ENCODE results near the gene MYH9. TPM values are rescaled to one million over a fixed set of nuclear protein-coding genes. Genes with fewer than 3 reads are reported as not detected.

Gene MYH9
- total and polyA plus RNA-seq, 4 donors: 32.3 to 150 (median 98.7) TPM

DNA sequence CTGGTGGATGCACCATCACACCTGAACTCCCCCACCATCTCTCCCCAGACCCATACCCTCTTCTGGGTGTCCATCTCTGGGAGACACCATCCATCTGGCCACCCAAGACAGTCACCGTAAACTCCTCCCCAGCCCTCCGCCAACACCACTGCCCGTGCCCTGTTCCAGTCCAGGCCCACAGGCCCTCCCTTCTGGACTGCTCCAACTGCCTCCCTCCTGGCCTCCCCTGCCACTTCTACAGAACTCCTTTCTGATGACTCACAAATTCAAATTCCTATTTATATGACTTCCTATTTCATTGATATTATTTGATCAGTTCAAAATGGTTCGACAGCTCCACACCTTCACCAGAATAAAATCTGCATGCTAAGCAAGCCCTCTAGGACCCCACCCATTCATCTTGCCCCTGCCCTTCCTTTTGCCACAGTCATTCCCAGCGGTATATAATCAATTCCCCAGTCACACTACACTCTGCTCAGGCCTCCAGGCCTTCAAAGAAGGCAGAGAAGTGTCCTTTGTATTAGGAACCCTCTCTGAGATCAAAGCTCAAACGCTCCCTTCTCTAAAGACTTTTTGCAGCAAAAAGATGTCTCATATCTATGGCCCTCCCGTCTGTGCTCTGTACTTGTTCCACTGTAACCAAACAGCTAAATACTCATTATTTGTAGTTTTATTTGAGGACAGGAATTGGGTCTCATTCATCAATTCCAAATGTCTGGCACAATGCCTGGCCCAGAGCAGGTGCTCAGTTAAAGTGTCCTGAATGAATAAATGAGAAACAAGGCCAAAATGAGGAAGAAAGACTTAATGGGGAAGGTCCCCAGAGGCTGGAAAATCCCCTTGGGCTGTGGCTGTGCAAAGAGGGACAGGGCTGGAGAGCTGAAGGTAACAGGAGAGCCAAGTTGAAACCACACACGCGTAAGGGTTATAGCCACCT is 29.0 kb downstream of the MYH9 start:
- Histone ChIP-seq H3K4me1 (ENCODE audit: control insufficient read depth in 4 of 4, insufficient read depth in 4 of 4, low read length in 3 of 4) (peaks cover 25 to 72% (median 57%) of the 10 kb centered on the region in 4 donors), H3K4me3 (ENCODE audit: low read depth in 1 of 3, low read length in 3 of 3) (no peak overlapping the region), H3K27me3 (ENCODE audit: control insufficient read depth in 4 of 4, insufficient read depth in 4 of 4, low read length in 3 of 4) (no peaks in the 10 kb centered on the region), H3K9me3 (ENCODE audit: control insufficient read depth in 4 of 4, low read length in 3 of 4) (no peaks in the 10 kb centered on the region), H3K36me3 (ENCODE audit: control insufficient read depth in 4 of 4, insufficient read depth in 3 of 4, low read depth in 1 of 4, low read length in 3 of 4) (no peaks in the 10 kb centered on the region), H3K27ac (ENCODE audit: low read depth in 1 of 2, low read length in 2 of 2) (peak overlapping the region; percentile 31 to 57), H3K9ac (ENCODE audit: low read depth in 1 of 2, low read length in 2 of 2) (no peak overlapping the region)
- WGBS: 77% methylated on average over 9 of the region's 9 CpGs
- TF ChIP-seq RAD21 (IDR thresholded peaks at IDR 0.05) (no peak), TAF1 (conservative IDR thresholded peaks at IDR 0.05) (no peak), HNF4G (IDR thresholded peaks at IDR 0.05) (no peak), HNF4A (conservative IDR thresholded peaks at IDR 0.05) (no peak), NR2F2 (IDR thresholded peaks at IDR 0.05) (no peak), FOXA1 (IDR thresholded peaks at IDR 0.05) (no peak), FOXA2 (IDR thresholded peaks at IDR 0.05) (no peak), SP1 (IDR thresholded peaks at IDR 0.05) (no peak), YY1 (IDR thresholded peaks at IDR 0.05) (no peak), JUND (IDR thresholded peaks at IDR 0.05) (no peak)
- TF ChIP-seq, protein P1, sequence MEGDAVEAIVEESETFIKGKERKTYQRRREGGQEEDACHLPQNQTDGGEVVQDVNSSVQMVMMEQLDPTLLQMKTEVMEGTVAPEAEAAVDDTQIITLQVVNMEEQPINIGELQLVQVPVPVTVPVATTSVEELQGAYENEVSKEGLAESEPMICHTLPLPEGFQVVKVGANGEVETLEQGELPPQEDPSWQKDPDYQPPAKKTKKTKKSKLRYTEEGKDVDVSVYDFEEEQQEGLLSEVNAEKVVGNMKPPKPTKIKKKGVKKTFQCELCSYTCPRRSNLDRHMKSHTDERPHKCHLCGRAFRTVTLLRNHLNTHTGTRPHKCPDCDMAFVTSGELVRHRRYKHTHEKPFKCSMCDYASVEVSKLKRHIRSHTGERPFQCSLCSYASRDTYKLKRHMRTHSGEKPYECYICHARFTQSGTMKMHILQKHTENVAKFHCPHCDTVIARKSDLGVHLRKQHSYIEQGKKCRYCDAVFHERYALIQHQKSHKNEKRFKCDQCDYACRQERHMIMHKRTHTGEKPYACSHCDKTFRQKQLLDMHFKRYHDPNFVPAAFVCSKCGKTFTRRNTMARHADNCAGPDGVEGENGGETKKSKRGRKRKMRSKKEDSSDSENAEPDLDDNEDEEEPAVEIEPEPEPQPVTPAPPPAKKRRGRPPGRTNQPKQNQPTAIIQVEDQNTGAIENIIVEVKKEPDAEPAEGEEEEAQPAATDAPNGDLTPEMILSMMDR (IDR thresholded peaks at IDR 0.05; ENCODE audit: low read depth, low read length, missing input control): no peak
- TF ChIP-seq, protein P2, sequence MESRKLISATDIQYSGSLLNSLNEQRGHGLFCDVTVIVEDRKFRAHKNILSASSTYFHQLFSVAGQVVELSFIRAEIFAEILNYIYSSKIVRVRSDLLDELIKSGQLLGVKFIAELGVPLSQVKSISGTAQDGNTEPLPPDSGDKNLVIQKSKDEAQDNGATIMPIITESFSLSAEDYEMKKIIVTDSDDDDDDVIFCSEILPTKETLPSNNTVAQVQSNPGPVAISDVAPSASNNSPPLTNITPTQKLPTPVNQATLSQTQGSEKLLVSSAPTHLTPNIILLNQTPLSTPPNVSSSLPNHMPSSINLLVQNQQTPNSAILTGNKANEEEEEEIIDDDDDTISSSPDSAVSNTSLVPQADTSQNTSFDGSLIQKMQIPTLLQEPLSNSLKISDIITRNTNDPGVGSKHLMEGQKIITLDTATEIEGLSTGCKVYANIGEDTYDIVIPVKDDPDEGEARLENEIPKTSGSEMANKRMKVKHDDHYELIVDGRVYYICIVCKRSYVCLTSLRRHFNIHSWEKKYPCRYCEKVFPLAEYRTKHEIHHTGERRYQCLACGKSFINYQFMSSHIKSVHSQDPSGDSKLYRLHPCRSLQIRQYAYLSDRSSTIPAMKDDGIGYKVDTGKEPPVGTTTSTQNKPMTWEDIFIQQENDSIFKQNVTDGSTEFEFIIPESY (IDR thresholded peaks at IDR 0.05): no peak
- TF ChIP-seq, protein P3, sequence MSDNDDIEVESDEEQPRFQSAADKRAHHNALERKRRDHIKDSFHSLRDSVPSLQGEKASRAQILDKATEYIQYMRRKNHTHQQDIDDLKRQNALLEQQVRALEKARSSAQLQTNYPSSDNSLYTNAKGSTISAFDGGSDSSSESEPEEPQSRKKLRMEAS (IDR thresholded peaks at IDR 0.05): no peak
- TF ChIP-seq, protein P4, sequence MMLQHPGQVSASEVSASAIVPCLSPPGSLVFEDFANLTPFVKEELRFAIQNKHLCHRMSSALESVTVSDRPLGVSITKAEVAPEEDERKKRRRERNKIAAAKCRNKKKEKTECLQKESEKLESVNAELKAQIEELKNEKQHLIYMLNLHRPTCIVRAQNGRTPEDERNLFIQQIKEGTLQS (IDR thresholded peaks at IDR 0.05): no peak
- DNase-seq (ENCODE audit: low spot score): no peak

DNA sequence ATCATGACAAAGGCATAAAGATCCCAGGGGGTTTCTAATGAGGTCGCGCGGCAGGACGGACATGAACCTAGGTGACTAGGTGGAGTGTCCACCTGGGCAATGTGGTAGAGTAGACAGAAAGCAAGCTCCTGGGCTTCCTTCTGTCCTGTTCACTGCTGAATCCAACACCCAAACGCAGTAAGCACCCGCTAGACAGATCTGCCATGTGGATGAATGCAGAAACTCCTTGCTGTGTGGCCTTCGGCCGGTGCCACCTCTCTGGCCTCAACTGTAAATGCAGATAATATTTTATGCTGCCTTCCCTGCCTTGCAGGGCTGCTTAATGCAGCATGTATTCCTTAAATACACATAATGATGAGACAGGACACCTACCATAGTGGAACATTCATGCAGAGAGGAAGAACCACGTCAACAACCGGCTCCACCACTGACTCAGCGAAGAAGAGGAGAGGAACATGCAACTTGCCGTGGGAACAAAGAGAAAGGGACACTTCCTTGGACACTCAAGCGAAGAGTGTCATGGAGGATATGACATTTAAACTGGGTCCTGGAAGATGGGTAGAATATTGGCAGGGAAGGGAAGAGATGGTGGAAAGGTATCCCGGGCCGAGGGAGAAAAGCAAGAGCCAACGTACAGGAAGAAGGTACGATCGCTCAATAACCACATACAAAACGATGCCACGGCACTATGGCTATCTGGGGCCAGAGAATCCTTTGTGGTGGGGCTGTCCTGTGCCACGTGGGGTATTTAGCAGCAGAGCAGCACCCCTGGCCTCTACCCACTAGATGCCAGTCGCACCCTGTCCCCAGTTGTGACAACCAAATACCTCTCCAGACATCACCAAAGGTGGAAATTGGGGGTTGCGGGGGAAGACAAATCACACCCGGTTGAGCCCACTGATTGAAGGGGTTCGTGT is 30.8 kb downstream of the MYH9 start:
- H3K4me1 ChIP-seq (ENCODE audit: control insufficient read depth in 4 of 4, insufficient read depth in 4 of 4, low read length in 3 of 4): peaks cover 22 to 72% (median 56%) of the 10 kb centered on the region in 4 donors
- H3K9me3 ChIP-seq (ENCODE audit: control insufficient read depth in 4 of 4, low read length in 3 of 4): no peaks in the 10 kb centered on the region
- TF ChIP-seq HNF4A (conservative IDR thresholded peaks at IDR 0.05): no peak
- TF ChIP-seq RAD21 (IDR thresholded peaks at IDR 0.05): no peak
- TF ChIP-seq, protein P3 (IDR thresholded peaks at IDR 0.05): no peak
- TF ChIP-seq, protein P2 (IDR thresholded peaks at IDR 0.05): no peak
- TF ChIP-seq GABPA (IDR thresholded peaks at IDR 0.05 in 1 of 2, conservative IDR thresholded peaks at IDR 0.05 in 1 of 2): no peak
- H3K9ac ChIP-seq (ENCODE audit: low read depth in 1 of 2, low read length in 2 of 2): no peak overlapping the region
- H3K36me3 ChIP-seq (ENCODE audit: control insufficient read depth in 4 of 4, insufficient read depth in 3 of 4, low read depth in 1 of 4, low read length in 3 of 4): no peaks in the 10 kb centered on the region
- DNase-seq (ENCODE audit: low spot score): no peak
- 83% methylated on average over 25 of the region's 25 CpGs for WGBS
- no peaks in the 10 kb centered on the region for H3K27me3 ChIP-seq (ENCODE audit: control insufficient read depth in 4 of 4, insufficient read depth in 4 of 4, low read length in 3 of 4)
- H3K4me3 ChIP-seq (ENCODE audit: low read depth in 1 of 3, low read length in 3 of 3): no peak overlapping the region
- H3K27ac ChIP-seq (ENCODE audit: low read depth in 1 of 2, low read length in 2 of 2): peak overlapping the region; percentile 16 to 63
